Suprapubic skin (tissue), 4 donors: ENCODE results near the gene GSTP1. TPM values are rescaled to one million over a fixed set of nuclear protein-coding genes. Genes with fewer than 3 reads are reported as not detected.

Source experiments
- DNase-seq, 2 donors: peaks; one replicate each; pipeline ENCODE4 v3.0.0-alpha.2; 2019; ENCODE audit warnings: low spot score in 2 of 2
- H3K27ac ChIP-seq: fragments of 200-600 bp; sonication (generic); one replicate; pipeline ENCODE4 v1.5.1; 2019
- H3K27me3 ChIP-seq: fragments of 200-600 bp; sonication (generic); one replicate; pipeline ENCODE4 v1.5.1; 2019
- H3K36me3 ChIP-seq: fragments of 200-600 bp; sonication (generic); one replicate; pipeline ENCODE4 v1.5.1; 2019
- H3K4me1 ChIP-seq: fragments of 200-600 bp; sonication (generic); one replicate; pipeline ENCODE4 v1.5.1; 2019
- H3K4me3 ChIP-seq: fragments of 200-600 bp; sonication (generic); one replicate; pipeline ENCODE4 v1.5.1; 2019; ENCODE audit warnings: mild to moderate bottlenecking
- H3K9me3 ChIP-seq: fragments of 200-600 bp; sonication (generic); one replicate; pipeline ENCODE4 v1.5.1; 2019
- CTCF ChIP-seq, 2 donors: fragments of 200-600 bp in 1 of 2; fragments of 450-650 bp in 1 of 2; sonication (generic) in 1 of 2; IDR thresholded peaks; one replicate each; pipeline ENCODE4 v1.5.1; 2016 to 2019; ENCODE audit warnings: antibody characterized with exemption in 2 of 2, mild to moderate bottlenecking in 1 of 2, moderate library complexity in 1 of 2
- EP300 ChIP-seq: sonication (generic); formaldehyde crosslinking; IDR thresholded peaks from one replicate; pipeline ENCODE4 v1.6.1; 2017; ENCODE audit warnings: antibody characterized with exemption
- POLR2A ChIP-seq, 2 donors: fragments of 450-650 bp; IDR thresholded peaks; one replicate each; pipeline ENCODE4 v1.6.1; 2017; ENCODE audit warnings: antibody characterized with exemption in 2 of 2, mild to moderate bottlenecking in 2 of 2, moderate library complexity in 2 of 2
- POLR2AphosphoS5 ChIP-seq, 3 donors: sonication (generic); formaldehyde crosslinking; IDR thresholded peaks; one replicate each; pipeline ENCODE4 v1.6.1; 2017; ENCODE audit warnings: antibody characterized with exemption in 3 of 3
- WGBS: methylation state at CpG from one replicate; pipeline ENCODE4 v1.1.5; 2018; 5-methylcytosine and 5-hydroxymethylcytosine counted together
- total RNA-seq, 4 donors: library from RNA; depleted of rRNA; stranded (reverse); fragments of >200 nt; gene quantifications; one replicate each; pipeline ENCODE4 v1.1.0, GENCODE V29; 2016

Gene GSTP1
- total RNA-seq, 4 donors from 2014 or later: 564 to 1,559 (median 1,256) TPM

DNA sequence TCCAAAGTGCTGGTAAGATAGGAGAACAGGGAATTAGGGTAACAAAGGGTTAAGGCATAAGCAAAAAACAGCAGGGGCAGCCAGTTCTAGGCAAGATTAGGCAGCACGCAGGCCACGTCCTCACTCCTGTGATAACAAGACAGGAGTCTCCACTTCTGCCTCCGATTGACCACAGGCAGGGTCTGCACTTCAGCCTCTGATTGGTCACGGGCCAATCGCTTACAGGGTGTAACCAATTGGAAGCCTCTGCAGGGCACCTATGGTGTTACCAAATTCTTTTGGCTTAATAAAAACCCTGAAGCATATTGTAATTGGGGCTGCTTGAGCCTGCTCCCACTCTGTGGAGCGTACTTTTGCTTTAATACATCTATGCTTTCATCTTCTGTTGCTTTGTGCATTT is 12.2 kb upstream of the GSTP1 start:
- Histone ChIP-seq H3K9me3 (no peaks in the 10 kb centered on the region), H3K27me3 (peaks cover 6% of the 10 kb centered on the region), H3K4me1 (no peaks in the 10 kb centered on the region), H3K4me3 (no peak overlapping the region), H3K36me3 (no peaks in the 10 kb centered on the region), H3K27ac (no peak overlapping the region)
- TF ChIP-seq EP300: no peak
- no peak for TF ChIP-seq POLR2A (IDR thresholded peaks at IDR 0.05)
- no peak for TF ChIP-seq POLR2AphosphoS5 (IDR thresholded peaks at IDR 0.05)
- no peak for TF ChIP-seq CTCF (IDR thresholded peaks at IDR 0.05)
- DNase-seq: no peak
- WGBS: 45% methylated on average over 6 of the region's 6 CpGs

GRCh38 chr11:67572305-67572704 is 11.3 kb upstream of the GSTP1 start:
- no peak for DNase-seq
- WGBS: 19% methylated on average over 5 of the region's 5 CpGs
- no peak for TF ChIP-seq POLR2A (IDR thresholded peaks at IDR 0.05)
- no peak for TF ChIP-seq EP300
- TF ChIP-seq POLR2AphosphoS5 (IDR thresholded peaks at IDR 0.05): no peak
- no peak for TF ChIP-seq CTCF (IDR thresholded peaks at IDR 0.05)
- Histone ChIP-seq H3K27me3 (peaks cover 11% of the 10 kb centered on the region), H3K27ac (no peak overlapping the region), H3K4me1 (no peaks in the 10 kb centered on the region), H3K9me3 (no peaks in the 10 kb centered on the region), H3K36me3 (no peaks in the 10 kb centered on the region), H3K4me3 (no peak overlapping the region)

GRCh38 chr11:67572747-67573419 is 10.7 kb upstream of the GSTP1 start:
- no peaks in the 10 kb centered on the region for H3K9me3 ChIP-seq
- no peak for DNase-seq
- H3K27ac ChIP-seq: no peak overlapping the region
- H3K36me3 ChIP-seq: no peaks in the 10 kb centered on the region
- no peak overlapping the region for H3K4me3 ChIP-seq
- H3K4me1 ChIP-seq: no peaks in the 10 kb centered on the region
- WGBS: 63% methylated on average over 21 of the region's 21 CpGs
- TF ChIP-seq CTCF (IDR thresholded peaks at IDR 0.05) (peak; percentile 47 to 77), EP300 (no peak), POLR2A (IDR thresholded peaks at IDR 0.05) (no peak)
- peaks cover 16% of the 10 kb centered on the region for H3K27me3 ChIP-seq

DNA sequence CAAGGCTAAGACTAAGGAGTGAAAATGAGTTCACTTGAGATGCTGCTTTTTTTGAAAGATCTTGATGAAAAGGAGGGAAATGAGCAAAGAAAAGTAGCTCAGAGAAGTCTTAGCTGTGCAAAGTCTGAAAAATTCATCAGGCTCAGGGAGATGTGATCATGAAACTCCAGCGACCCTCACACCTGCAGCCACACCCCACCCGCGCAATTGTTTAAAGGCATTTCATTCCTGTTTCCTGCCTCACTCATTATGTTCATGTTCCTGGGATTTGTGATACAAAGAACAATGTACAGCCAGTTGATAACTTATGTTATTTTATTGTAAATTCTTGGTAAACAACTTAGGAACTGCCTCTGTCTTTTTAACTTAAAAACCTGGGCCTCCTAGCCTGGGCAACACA is 8.7 kb upstream of the GSTP1 start:
- Histone ChIP-seq H3K36me3 (no peaks in the 10 kb centered on the region), H3K9me3 (no peaks in the 10 kb centered on the region), H3K4me1 (peaks cover 5% of the 10 kb centered on the region), H3K4me3 (no peak overlapping the region), H3K27ac (no peak overlapping the region), H3K27me3 (peaks cover 16% of the 10 kb centered on the region)
- no peak for DNase-seq
- whole genome bisulfite sequencing: 64% methylated on average over 3 of the region's 3 CpGs
- no peak for TF ChIP-seq POLR2AphosphoS5 (IDR thresholded peaks at IDR 0.05)
- TF ChIP-seq EP300: no peak
- TF ChIP-seq POLR2A (IDR thresholded peaks at IDR 0.05): no peak
- no peak for TF ChIP-seq CTCF (IDR thresholded peaks at IDR 0.05)

DNA sequence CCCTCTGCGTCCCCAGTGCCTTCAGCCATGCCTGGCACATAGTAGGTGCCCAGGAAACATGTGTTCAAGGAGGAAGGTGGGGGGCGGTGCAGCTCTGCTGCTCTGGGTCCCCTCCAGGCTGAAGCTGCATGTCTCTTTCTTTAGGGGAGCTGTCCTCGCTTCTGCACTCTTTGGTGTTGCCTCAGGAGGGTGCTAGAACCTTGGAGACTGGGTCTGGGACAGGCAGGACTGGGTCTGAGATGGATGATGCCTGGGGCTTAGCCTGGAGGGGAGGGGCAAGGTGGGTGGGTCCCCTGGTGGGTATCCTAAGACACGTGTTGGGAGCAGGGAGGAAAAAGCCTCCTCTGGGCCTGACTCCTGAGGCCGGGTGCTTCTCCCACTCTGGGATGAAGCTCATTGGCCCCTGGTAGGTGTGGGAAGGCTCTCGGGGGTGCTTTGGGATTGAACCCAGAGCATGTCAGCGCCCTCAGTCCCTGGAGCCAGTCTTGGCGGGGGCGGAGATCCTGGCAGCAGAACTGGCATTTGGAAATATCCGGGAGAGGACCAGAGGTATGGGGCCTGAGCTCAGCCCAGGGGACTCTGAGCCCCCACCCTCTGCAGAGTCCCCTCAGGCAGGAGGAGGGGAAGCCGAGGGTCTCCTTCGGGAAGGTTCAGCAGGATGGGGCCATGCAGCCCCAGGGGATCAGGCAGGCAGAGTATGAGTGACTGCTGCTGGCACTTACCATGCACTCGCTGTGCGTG is 6.7 kb upstream of the GSTP1 start:
- no peaks in the 10 kb centered on the region for H3K9me3 ChIP-seq
- WGBS: 94% methylated on average over 3 of the region's 14 CpGs

More for the DNA sequence above, 6.7 kb upstream of the GSTP1 start:
- Histone ChIP-seq H3K4me1 (peaks cover 7% of the 10 kb centered on the region), H3K36me3 (no peaks in the 10 kb centered on the region), H3K27ac (no peak overlapping the region), H3K27me3 (peaks cover 16% of the 10 kb centered on the region), H3K4me3 (no peak overlapping the region)
- TF ChIP-seq POLR2A (IDR thresholded peaks at IDR 0.05) (no peak), POLR2AphosphoS5 (IDR thresholded peaks at IDR 0.05) (no peak), EP300 (no peak), CTCF (IDR thresholded peaks at IDR 0.05) (no peak)
- DNase-seq: no peak
